Measurements from ENCODE around the gene ARHGAP23.

- no peak for TF ChIP-seq CTCF (IDR thresholded peaks at IDR 0.05)
- no peak for TF ChIP-seq POLR2A (IDR thresholded peaks at IDR 0.05)
- TF ChIP-seq POLR2AphosphoS5 (IDR thresholded peaks at IDR 0.05): no peak
Measured at GRCh38 chr17:38544175-38544838, 116.0 kb downstream of the ARHGAP23 start.
